ENCODE measurements around the gene NKX6-2.

The NKX6-2 gene

DNA sequence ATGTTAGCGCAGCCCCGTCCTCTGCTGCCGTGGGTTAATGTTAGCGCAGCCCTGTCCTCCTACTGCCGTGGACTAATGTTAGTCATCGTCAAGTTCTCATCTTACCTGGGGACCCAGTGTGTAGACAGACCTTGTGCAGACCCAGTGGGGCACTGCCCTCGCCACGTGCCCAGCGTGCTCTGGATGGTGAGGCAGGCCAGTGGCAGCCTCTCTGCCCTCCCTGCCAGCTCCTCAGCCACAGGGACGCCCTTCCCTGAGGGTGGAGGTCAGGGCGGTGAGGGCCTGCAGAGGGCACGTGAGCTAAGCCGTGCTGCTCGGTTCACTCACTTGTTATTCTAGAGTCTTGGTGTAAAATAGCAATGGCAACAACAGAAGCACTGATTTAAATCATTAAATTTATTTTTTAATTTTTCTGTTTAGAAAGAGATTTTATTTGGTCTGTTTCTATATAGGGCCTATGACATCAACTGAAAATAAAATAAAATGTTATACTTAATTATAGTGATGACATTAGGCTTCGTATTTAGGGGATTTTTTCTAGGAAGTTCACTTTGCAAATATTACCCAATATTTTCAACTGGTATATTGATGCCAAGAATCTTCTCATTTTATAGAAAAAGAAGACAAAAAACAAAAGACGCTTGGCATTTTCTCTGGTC lies 48.4 kb downstream of the NKX6-2 start:
- DNase-seq (ENCODE audit: low read depth), result no peak

DNA sequence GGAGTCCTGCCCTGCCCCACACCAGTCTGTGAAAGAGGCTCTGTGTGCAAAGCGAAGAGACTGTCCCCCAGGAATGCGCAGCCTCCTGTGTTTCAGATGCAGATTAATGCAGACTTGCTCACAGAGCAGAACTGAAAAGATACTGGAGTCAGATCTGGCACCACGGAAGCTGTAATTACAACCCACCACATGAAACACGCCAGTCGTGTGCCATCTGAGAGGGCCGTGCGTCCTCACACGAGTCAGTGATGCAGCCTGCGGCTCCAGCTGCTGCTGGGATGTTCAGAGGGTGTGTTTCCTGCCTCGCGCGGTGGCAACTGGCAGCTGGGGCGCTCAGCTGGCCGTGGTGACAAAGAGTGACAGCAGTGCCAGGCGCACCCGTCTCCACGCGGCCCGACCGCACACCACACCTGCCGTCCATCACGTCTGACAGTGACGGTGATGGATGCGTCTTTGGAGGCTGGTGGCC lies 50.0 kb downstream of the NKX6-2 start:
- no peak for DNase-seq (ENCODE audit: low read depth)

DNA sequence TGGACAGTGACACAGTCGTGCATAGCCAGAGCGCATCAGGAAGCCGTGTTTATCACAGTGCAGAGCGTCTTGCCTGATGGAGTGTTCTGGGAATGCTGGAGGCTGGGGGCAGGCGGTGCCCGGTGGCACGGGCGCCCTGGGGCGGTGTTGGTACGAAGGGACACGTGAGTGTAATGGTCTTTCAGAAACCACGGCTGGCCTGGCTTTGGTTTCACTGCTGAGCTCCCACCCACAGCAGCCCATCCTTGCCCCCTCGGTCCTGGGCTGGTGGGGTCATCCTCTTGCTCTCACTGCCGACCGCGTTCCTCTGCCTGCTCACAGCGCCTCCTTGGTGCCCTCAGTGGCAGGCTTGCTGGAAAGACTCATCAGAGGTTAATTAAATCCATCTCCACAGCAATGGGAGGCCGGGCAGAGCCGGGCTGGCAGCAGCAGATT lies 50.6 kb downstream of the NKX6-2 start:
- DNase-seq (ENCODE audit: low read depth), result no peak

DNA sequence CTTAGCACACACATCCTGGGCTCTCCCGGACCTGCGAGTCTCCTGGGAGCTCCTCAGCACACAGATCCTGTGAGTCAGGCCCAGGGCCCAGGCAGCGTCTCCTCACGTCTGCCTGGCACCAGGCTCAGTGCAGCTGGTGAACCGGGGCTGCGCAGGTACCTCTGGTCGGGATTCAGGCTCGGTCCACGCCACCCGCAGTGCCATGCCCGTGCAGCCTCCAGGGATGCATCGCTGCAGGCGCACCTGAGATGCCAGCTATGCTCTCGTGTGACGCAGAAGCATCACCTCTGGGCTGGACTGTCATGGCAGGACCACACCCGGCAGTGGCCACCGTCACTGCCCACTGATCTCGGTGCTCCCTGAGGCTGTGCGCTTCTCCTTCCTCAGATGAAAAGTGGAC lies 52.0 kb downstream of the NKX6-2 start:
- no peak for DNase-seq (ENCODE audit: low read depth)

Data from activated T-cell treated with anti-CD3 and anti-CD28 coated beads for 24 hours (primary cell).